ENCODE measurements around the gene CDPF1.
A peak's percentile ranks its signal among the peaks of the same experiment; 100 is the strongest.
"Not testable (repeated sequence)": the region's sequence is repeated elsewhere in the genome, so short reads cannot be mapped to it uniquely, and the experiment has no call there.

Gene CDPF1

GRCh38 chr22:46281866-46282678 lies 32.0 kb upstream of the CDPF1 start:
- no peak for DNase-seq

GRCh38 chr22:46280999-46281623 lies 31.0 kb upstream of the CDPF1 start:
- DNase-seq = no peak

GRCh38 chr22:46280063-46280817 lies 30.1 kb upstream of the CDPF1 start:
- no peak for DNase-seq

- DNase-seq = no peak
Observed at GRCh38 chr22:46278656-46279645, 28.9 kb upstream of the CDPF1 start.

GRCh38 chr22:46276563-46276962 lies 26.5 kb upstream of the CDPF1 start:
- no peak for DNase-seq

- no peak for DNase-seq
Observed at GRCh38 chr22:46275455-46276122, 25.5 kb upstream of the CDPF1 start.

- no peak for DNase-seq
Observed at GRCh38 chr22:46274381-46274780, 24.3 kb upstream of the CDPF1 start.

- DNase-seq = no peak
Observed at GRCh38 chr22:46273432-46274148, 23.5 kb upstream of the CDPF1 start.

GRCh38 chr22:46272762-46273431 lies 22.8 kb upstream of the CDPF1 start:
- no peak for DNase-seq

- no peak for DNase-seq
Observed at GRCh38 chr22:46272196-46272595, 22.1 kb upstream of the CDPF1 start.

GRCh38 chr22:46269564-46269963 lies 19.5 kb upstream of the CDPF1 start:
- DNase-seq = no peak

- DNase-seq = peak; percentile 82
Observed at GRCh38 chr22:46267431-46268279, 17.6 kb upstream of the CDPF1 start, which contains the start of gene TTC38. TTC38 (plus strand) TSS chr22:46268008; CDS start chr22:46268040, 32 bp downstream.

- DNase-seq = not testable (repeated sequence)
Observed at GRCh38 chr22:46265627-46266026, 15.5 kb upstream of the CDPF1 start.

GRCh38 chr22:46264520-46264919 lies 14.4 kb upstream of the CDPF1 start:
- DNase-seq = not testable (repeated sequence)

GRCh38 chr22:46263216-46263590 lies 13.1 kb upstream of the CDPF1 start, which contains the start of gene PKDREJ:
PKDREJ (minus strand) TSS chr22:46263343; CDS start chr22:46263322, 21 bp downstream.
- no peak for DNase-seq

- peak; percentile 82 for DNase-seq
Observed at GRCh38 chr22:46262449-46263215, 12.5 kb upstream of the CDPF1 start.

- no peak for DNase-seq
Observed at GRCh38 chr22:46260038-46260437, 9.9 kb upstream of the CDPF1 start.

- DNase-seq = peak; percentile 80
Observed at GRCh38 chr22:46259374-46259773, 9.3 kb upstream of the CDPF1 start.
